NCI-H1694 (cell line): Measurements from ENCODE around the gene SSR1.
"Not testable (repeated sequence)": the region's sequence is repeated elsewhere in the genome, so short reads cannot be mapped to it uniquely, and the experiment has no call there.

ENCODE experiments used
- DNase-seq: peaks from one replicate; lab custom pipeline; 2025; lab: John Stamatoyannopoulos, UW

The SSR1 gene

GRCh38 chr6:7312616-7313504 is at the start of gene SSR1:
Gene SSR1, minus strand, starts transcription at chr6:7313199. Its CDS starts 79 bp downstream, at chr6:7313120.
- peak; percentile 96 for DNase-seq

GRCh38 chr6:7351916-7352315 is 38.9 kb upstream of the SSR1 start:
- DNase-seq = not testable (repeated sequence)

- not testable (repeated sequence) for DNase-seq
These were observed 37.6 kb upstream of the SSR1 start for GRCh38 chr6:7350591-7350990.

- DNase-seq = not testable (repeated sequence)
These were observed 34.6 kb upstream of the SSR1 start for GRCh38 chr6:7347551-7347997.

DNA sequence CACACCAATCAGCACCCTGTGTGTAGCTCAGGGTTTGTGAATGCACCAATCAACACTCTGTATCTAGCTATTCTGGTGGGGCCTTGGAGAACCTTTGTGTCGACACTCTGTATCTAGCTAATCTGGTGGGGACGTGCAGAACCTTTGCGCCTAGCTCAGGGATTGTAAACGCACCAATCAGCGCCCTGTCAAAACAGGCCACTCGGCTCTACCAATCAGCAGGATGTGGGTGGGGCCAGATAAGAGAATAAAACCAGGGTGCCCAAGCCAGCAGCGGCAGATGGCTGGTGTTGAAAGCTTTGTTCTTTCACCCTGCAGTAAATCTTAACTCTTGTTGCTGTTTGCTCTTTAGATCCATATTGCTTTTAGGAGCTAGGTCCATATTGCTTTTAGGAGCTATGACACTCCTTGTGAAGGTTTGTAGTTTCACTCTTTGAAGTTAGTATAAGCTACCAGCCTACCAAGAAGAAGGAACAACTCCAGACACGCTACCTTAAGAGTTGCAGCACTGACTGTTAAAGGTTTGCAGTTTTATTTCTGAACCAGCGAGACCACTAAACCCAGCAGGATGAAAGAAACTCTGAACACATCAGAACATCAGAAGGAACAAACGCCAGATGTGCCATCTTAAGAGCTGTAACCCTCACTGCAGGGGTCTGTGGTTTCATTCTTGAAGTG is 31.9 kb upstream of the SSR1 start:
- not testable (repeated sequence) for DNase-seq

DNA sequence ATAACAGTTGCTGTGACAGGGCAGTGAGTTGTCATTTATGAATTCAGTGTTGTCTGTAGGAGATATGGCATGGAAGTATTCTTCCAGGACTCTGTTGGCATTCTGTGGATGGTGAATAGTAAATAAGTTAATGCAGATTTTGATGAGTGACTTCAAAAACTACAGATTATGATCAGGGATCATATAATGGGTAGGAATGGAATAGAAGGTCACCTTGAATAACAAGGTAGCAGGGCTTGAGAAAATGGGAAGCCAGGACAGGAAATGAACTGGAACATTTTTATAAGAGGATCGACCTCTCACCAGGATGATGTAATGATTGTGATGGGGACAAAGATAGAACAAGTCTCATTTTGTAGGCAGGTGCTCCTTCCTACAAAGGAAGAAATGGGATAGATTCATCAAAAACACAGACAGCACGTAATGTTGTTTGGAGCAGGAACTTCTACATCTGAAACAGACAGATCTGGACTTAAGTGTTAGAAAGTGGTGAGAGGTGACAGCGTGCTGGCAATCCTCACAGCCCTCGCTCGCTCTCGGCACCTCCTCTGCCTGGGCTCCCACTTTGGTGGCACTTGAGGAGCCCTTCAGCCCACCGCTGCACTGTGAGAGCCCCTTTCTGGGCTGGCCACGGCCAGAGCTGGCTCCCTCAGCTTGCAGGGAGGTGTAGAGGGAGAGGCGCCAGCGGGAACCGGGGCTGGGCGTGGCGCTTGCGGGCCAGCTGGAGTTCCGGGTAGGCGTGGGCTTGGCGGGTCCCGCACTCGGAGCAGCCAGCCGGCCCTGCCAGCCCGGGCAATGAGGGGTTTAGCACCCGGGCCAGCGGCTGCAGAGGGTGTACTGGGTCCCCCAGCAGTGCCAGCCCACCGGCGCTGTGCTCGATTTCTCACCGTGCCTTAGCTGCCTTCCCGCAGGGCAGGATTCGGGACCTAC is 30.8 kb upstream of the SSR1 start:
- no peak for DNase-seq

DNA sequence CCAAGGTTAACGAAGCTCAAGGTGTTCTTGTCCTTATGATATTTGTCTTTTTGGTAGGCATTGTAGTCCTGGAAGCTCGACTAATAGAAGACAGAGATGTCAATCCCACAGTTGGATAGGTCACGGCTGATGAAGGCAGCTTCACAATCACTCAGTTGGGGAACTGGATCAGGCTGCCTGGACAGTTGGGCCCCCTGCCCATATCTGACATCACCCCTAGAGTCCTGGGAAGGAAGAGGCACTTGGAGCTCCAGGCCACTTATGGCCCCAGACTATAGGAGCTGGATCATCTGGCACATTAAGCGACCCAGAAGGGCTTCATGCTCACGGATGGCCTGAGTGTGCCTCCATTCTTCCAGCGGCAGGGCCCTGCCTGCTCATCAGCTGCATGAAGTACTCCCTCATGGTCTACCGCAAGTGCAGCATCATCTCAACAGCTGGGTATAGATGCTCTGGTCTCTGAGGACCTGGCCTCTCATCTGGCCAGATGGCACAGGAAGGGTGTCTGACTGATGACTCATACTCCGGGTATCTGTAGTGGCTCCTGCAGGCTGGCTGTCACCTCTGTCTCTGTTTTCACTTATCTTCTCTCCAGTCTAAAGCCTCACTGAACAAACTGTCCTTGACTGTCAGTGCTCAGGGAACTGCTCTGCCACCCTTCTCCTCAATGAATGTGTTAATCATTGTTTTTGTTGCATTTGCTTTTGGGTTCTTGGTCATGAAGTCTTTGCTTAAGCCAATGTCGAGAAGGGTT is 29.2 kb upstream of the SSR1 start:
- peak; percentile 66 for DNase-seq

DNA sequence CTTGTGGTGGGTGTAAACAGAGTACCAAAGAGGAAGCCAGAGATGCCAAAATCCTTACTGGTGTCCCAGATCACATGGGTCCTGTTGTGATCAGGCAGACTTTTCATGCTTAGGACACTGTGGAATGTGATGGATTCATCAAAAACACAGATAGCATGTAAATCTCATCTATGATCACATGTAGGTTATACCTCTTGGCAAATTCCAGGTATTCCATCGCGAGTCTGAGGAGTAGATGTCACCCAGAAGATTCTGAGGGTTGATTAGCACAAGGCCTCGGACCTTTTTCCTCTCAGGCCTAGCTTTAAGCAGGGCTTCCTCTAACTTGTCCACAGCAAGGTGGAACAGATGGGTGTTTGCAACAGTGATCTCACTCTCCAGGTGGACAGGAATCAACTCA is 28.3 kb upstream of the SSR1 start:
- no peak for DNase-seq

DNA sequence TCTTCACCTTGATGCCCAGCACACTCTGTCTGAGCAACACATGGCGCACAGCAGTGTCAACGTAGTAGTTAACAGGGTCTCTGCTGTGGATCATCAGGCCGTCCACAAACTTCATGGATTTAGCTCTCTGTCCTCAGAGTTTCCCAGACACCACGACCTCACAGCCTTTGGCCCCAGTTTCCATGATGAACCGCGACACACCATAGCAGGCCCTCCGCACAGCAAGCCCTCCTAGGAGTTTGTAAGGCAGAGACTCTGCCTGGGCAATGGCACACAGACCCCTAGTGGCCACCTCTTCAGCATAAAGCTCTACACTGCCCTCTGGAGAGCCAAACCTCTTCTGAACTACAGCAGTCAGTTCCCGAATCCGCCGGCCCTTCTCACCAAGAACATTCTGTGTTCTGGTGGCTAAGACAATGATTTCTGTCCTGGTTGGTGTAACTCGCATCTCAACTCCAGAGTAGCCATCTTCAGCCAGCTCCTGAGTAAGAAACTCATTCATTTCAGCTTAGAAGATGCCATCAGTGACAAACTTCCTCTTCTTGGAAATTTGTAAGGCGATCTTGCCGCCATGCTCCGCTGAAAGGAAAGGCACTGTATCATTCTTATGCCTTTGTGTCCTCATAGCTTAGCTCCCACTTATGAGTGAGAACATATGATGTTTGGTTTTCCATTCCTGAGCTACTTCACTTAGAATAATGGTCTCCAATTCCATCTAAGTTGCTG is 26.2 kb upstream of the SSR1 start:
- DNase-seq = not testable (repeated sequence)

GRCh38 chr6:7338031-7338430 is 25.0 kb upstream of the SSR1 start:
- no peak for DNase-seq

- DNase-seq = no peak
These were observed 22.5 kb upstream of the SSR1 start for GRCh38 chr6:7335519-7335918.

GRCh38 chr6:7334685-7335084 is 21.7 kb upstream of the SSR1 start:
- no peak for DNase-seq

GRCh38 chr6:7332090-7332745 is 19.2 kb upstream of the SSR1 start:
- no peak for DNase-seq

DNA sequence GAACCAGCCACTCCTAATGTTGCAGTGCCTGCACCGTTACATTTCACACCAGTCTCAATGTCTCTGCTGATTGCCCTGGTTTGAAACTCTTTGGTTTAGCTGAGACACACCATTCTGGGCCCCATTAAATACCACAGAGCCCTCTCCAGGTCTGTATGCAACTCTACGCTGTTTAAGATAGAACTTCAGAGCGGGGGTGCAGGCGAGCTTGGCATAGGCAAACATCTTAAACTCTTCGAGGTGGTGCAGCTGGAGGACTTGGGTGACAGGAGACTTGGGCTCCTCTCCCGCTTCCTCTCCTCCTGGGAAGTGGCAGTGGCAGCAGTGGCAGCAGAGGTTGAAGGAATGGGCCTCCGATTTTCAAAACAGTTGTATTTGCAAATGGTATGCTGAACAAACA is 18.5 kb upstream of the SSR1 start:
- DNase-seq = no peak

DNA sequence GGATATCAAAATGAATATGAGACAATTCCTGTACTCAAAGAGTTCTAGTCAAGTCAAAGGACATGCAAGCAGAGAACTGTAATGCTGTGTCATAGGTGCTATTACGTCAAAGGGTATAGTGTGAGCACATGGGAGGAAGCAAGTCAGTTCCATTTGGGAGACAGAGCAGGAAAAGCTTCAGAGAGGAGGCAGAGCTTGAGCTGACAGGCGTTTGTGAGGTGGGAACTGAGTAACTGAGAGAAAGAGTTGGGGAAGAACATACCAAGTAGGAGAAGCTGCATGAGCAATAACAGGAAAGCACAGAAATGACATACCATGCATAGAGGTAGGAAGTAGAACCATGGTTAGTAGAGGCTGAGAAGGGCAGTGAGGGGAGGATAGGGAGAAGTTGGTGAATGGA is 15.2 kb upstream of the SSR1 start:
- DNase-seq = no peak

- no peak for DNase-seq
These were observed 12.8 kb upstream of the SSR1 start for GRCh38 chr6:7325750-7326149.

DNA sequence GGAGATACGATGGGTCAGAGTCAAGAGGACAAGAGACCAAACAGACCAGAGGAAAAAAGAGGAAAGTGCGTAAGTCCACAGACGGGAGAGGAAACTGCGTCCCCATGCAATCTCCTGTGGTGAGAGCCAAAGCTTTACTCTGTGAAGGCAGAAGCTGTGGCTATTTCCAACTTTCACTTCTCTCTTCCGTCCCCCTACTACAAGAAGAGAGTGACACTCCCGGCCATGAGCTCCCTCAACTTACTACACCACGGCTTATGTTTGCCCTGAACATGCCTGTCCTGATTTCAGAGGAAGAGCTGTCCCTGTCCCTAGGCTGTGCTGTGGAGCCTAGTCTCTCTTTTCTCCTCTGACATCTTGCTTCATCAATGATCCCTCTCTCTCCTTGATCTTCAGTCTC is 11.5 kb upstream of the SSR1 start:
- no peak for DNase-seq

DNA sequence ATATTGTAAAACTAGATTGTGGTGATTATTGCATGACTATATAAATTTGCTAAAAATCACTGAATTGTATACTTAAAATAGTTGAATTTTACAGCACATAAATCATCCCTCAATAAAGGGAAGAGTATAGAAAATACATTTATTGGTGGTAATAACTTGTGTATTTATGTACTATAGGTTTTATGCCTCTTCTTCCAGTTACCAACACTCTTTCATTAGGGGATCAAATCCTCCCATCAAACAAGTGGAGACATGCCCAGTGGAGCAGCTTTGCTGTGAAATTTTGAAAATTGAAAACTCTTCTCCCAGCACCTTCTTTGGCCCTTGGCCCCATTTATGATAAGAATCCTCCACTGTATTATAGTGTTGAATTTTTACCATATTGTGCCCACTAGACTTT is 10.1 kb upstream of the SSR1 start:
- DNase-seq = no peak

DNA sequence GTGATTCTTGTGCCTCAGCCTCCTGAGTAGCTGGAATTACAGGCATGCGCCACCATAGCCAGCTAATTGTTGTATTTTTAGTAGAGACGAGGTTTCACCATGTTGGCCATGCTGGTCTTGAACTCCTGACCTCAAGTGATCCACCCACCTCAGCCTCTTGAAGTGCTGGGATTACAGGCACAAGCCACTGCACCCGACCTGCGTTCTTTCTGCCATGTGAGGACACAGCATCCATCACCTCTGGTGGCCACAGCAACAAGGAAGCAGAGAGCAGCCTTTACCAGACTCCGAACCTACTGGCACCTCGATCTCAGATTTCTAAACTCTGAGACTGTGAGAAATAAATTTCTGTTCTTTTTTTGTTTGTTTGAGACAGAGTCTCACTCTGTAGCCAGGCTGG is 8.9 kb upstream of the SSR1 start:
- DNase-seq = not testable (repeated sequence)

- DNase-seq = not testable (repeated sequence)
These were observed 6.4 kb upstream of the SSR1 start for GRCh38 chr6:7319406-7319805.
